OCI-LY7 (cell line): Measurements from ENCODE around the gene DMGDH. TPM values are rescaled to one million over a fixed set of nuclear protein-coding genes. Genes with fewer than 3 reads are reported as not detected.

Source experiments
- BruUV-seq: library from RNA; stranded (reverse); fragments of 400-500 nt; replicated peaks from 2 replicates; lab custom pipeline; 2021; lab: Mats Ljungman, UMichigan
- CTCF ChIA-PET: fragments of 300-600 bp; sonication (Branson Sonifier 250); formaldehyde crosslinking; loops from one replicate; lab custom pipeline; 2022; ENCODE audit warnings: antibody characterized with exemption; ENCODE audit not compliant: unreplicated experiment; lab: Charles Lee
- POLR2A ChIA-PET: fragments of 300-600 bp; sonication (Branson Sonifier 250); formaldehyde crosslinking; loops from one replicate; lab custom pipeline; 2022; ENCODE audit warnings: antibody characterized with exemption; lab: Charles Lee
- DNase-seq: peaks from one replicate; pipeline ENCODE4 v3.0.0-alpha.2; 2015; ENCODE audit warnings: low spot score
- H2AFZ ChIP-seq: fragments of 200-600 bp; sonication (generic), shearing (Covaris generic); 2 replicates; pipeline ENCODE4 v1.6.1; 2014; ENCODE audit warnings: mild to moderate bottlenecking, antibody characterized with exemption, low read length, moderate library complexity
- H3K27ac ChIP-seq: fragments of 200-600 bp; sonication (generic); 2 replicates; pipeline ENCODE4 v1.5.1; 2014; ENCODE audit warnings: mixed run types, low read depth, mild to moderate bottlenecking, moderate library complexity, low read length, inconsistent platforms; ENCODE audit not compliant: poor library complexity, severe bottlenecking
- H3K36me3 ChIP-seq: fragments of 200-600 bp; sonication (generic); 2 replicates; pipeline ENCODE4 v1.6.1; 2014; ENCODE audit warnings: mild to moderate bottlenecking, antibody characterized with exemption, low read length, moderate library complexity, mixed read lengths; ENCODE audit not compliant: insufficient read depth
- H3K4me1 ChIP-seq: fragments of 200-600 bp; sonication (generic); 2 replicates; pipeline ENCODE4 v1.5.1; 2014; ENCODE audit warnings: mild to moderate bottlenecking, low read length; ENCODE audit not compliant: insufficient read depth, poor library complexity, severe bottlenecking
- H3K4me2 ChIP-seq: fragments of 200-600 bp; sonication (generic); 2 replicates; pipeline ENCODE4 v1.6.1; 2014; ENCODE audit warnings: mild to moderate bottlenecking, low read length
- H3K4me3 ChIP-seq: fragments of 200-600 bp; sonication (generic); 2 replicates; pipeline ENCODE4 v1.5.1; 2014; ENCODE audit warnings: mild to moderate bottlenecking, low read depth, low read length; ENCODE audit not compliant: poor library complexity, severe bottlenecking
- H3K79me2 ChIP-seq: fragments of 200-600 bp; sonication (generic); 2 replicates; pipeline ENCODE4 v1.6.1; 2016; ENCODE audit warnings: low read depth, mild to moderate bottlenecking, low read length, moderate library complexity, mixed read lengths; ENCODE audit not compliant: insufficient read depth
- H3K9me2 ChIP-seq: fragments of 200-600 bp; sonication (generic); 2 replicates; pipeline ENCODE4 v1.6.1; 2016; ENCODE audit warnings: mild to moderate bottlenecking, low read length, mixed read lengths; ENCODE audit not compliant: insufficient read depth
- H3K9me3 ChIP-seq: fragments of 200-600 bp; sonication (generic); 2 replicates; pipeline ENCODE4 v1.6.1; 2014; ENCODE audit warnings: mild to moderate bottlenecking, mixed run types, low read length, mixed read lengths
- H4K20me1 ChIP-seq: fragments of 200-600 bp; sonication (generic); 2 replicates; pipeline ENCODE4 v1.6.1; 2014; ENCODE audit warnings: mild to moderate bottlenecking, antibody characterized with exemption, low read length, moderate library complexity, mixed read lengths; ENCODE audit not compliant: insufficient read depth
- EZH2phosphoT487 ChIP-seq: fragments of 200-600 bp; sonication (generic); IDR thresholded peaks from 2 replicates; pipeline ENCODE4 v1.6.1; 2018; ENCODE audit warnings: low read depth, borderline replicate concordance, mild to moderate bottlenecking, mixed run types, antibody characterized with exemption, low read length, moderate library complexity, mixed read lengths
- intact Hi-C: fragments of 100-400 bp; cut with micrococcal nuclease; formaldehyde crosslinking; loops from one replicate; pipeline ENCODE4 v1.10.0; 2022; ENCODE audit not compliant: unreplicated experiment
- total RNA-seq, 2 experiments: library from RNA; depleted of rRNA in 1 of 2; stranded (reverse); fragments of >200 nt in 1 of 2; shearing (Covaris generic) in 1 of 2; gene quantifications; 2 replicates each; pipeline ENCODE4 v1.2.3, GENCODE V29; 2014 to 2022
- TF ChIP-seq, protein P1 (sequence below): fragments of 200-600 bp; sonication (generic); conservative IDR thresholded peaks from 2 replicates; pipeline ENCODE4 v1.5.1; 2014; ENCODE audit warnings: mild to moderate bottlenecking, antibody characterized with exemption, low read length, moderate library complexity, mixed read lengths

DMGDH gene
- total RNA-seq, 2 experiments from 2014 or later: 1.5 TPM; not detected in 1

DNA sequence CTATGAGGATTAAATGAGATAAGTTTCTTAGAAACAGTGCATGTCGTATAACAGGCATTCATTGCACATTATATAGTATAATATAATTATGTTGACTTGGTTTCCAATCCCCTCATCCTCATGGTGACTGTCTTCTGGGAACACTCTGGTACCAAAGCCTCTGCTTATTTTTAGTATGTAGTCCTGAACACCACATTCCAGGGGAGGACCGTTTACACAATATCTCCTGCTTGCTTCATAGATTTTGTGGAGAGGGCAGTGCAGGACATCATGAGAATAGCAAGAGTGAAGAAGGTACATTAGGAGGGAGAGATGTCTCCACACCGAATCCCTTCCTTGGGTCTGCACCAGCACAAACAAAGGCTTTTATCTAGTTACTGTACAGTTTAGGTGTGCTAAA is 21.6 kb upstream of the DMGDH start:
- no peaks in the 10 kb centered on the region for H3K9me2 ChIP-seq
- no peaks in the 10 kb centered on the region for H4K20me1 ChIP-seq
- TF ChIP-seq, protein P1, sequence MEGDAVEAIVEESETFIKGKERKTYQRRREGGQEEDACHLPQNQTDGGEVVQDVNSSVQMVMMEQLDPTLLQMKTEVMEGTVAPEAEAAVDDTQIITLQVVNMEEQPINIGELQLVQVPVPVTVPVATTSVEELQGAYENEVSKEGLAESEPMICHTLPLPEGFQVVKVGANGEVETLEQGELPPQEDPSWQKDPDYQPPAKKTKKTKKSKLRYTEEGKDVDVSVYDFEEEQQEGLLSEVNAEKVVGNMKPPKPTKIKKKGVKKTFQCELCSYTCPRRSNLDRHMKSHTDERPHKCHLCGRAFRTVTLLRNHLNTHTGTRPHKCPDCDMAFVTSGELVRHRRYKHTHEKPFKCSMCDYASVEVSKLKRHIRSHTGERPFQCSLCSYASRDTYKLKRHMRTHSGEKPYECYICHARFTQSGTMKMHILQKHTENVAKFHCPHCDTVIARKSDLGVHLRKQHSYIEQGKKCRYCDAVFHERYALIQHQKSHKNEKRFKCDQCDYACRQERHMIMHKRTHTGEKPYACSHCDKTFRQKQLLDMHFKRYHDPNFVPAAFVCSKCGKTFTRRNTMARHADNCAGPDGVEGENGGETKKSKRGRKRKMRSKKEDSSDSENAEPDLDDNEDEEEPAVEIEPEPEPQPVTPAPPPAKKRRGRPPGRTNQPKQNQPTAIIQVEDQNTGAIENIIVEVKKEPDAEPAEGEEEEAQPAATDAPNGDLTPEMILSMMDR: no peak
- no peak for TF ChIP-seq EZH2phosphoT487
- POLR2A ChIA-PET: interaction anchor here (0.7 kb wide), 1 partner anchor 18 kb away, joined by 3 read pairs; no protein-coding TSS in a partner anchor
- DNase-seq: no peak
- H3K4me1 ChIP-seq: no peaks in the 10 kb centered on the region
- no peaks in the 10 kb centered on the region for H3K9me3 ChIP-seq
- no peaks in the 10 kb centered on the region for H3K79me2 ChIP-seq
- CTCF ChIA-PET: no interaction called here
- no peak overlapping the region for H3K27ac ChIP-seq
- H3K4me3 ChIP-seq: no peak overlapping the region
- no peaks in the 10 kb centered on the region for H3K36me3 ChIP-seq
- intact Hi-C loops: no loop called here
- no peak overlapping the region for H2AFZ ChIP-seq
- no TSS peak for BruUV-seq
- no peak overlapping the region for H3K4me2 ChIP-seq

DNA sequence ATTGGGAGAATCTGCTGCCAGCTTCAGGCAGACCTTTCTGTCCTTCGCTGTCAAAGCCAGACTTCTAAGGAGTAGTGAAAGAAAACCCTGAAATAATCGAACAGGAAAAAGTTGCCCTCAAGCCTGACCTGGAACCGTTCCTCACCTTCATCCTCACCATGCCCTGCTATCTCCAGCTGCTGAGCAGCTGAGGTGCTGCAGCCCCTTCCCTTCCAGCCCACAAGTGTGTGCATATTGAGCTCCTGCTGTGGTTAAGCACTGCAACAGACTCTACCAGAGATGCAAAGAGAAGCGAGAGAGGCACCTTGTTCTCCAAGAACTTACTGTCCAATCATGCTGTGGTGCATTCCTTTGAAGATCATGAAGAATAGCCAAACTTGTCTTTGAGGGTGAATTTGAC is 19.0 kb upstream of the DMGDH start:
- no peak for DNase-seq
- Histone ChIP-seq H3K36me3 (no peaks in the 10 kb centered on the region), H3K4me1 (no peaks in the 10 kb centered on the region), H4K20me1 (no peaks in the 10 kb centered on the region), H3K4me3 (no peak overlapping the region), H2AFZ (no peak overlapping the region), H3K4me2 (no peak overlapping the region), H3K79me2 (no peaks in the 10 kb centered on the region), H3K9me2 (no peaks in the 10 kb centered on the region), H3K9me3 (no peaks in the 10 kb centered on the region), H3K27ac (no peak overlapping the region)
- intact Hi-C loops: no loop called here
- no TSS peak for BruUV-seq
- ChIA-PET CTCF (no interaction called here), POLR2A (no interaction called here)
- TF ChIP-seq, protein P1: no peak
- TF ChIP-seq EZH2phosphoT487: no peak

DNA sequence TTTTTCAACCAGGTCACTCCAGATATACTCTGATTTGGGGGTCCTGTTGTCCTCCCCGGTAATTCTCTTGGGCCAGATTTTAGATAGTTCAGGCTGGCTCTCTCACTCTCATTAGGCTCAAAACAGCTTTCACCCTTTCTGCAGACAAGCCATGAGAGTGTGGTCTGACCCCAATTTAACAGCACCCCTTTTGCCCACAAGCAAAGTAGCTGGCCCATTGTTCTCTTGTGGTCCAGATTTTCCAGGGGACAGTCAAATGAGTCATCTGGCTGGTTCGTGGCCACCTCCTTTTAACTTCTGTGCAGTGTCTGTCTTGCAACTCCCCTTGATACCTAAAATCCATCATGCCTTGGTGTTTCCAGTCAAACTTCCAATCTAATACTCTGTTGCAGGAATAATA is 16.6 kb upstream of the DMGDH start:
- Histone ChIP-seq H4K20me1 (no peaks in the 10 kb centered on the region), H3K9me2 (no peaks in the 10 kb centered on the region), H3K9me3 (no peaks in the 10 kb centered on the region), H3K79me2 (no peaks in the 10 kb centered on the region), H3K4me2 (no peak overlapping the region), H2AFZ (no peak overlapping the region), H3K27ac (no peak overlapping the region), H3K36me3 (no peaks in the 10 kb centered on the region), H3K4me3 (no peak overlapping the region), H3K4me1 (no peaks in the 10 kb centered on the region)
- BruUV-seq: no TSS peak
- intact Hi-C loops: no loop called here
- no peak for TF ChIP-seq EZH2phosphoT487
- TF ChIP-seq, protein P1: no peak
- no peak for DNase-seq
- CTCF ChIA-PET: no interaction called here
- POLR2A ChIA-PET: no interaction called here
